Activated naive CD4-positive, alpha-beta T cell treated with anti-CD3 and anti-CD28 coated beads for 36 hours (primary cell): ENCODE measurements around the gene KPTN. TPM values are rescaled to one million over a fixed set of nuclear protein-coding genes. Genes with fewer than 3 reads are reported as not detected.

ENCODE experiments used
- CTCF ChIA-PET: fragments of 350-600 bp; sonication (Branson Sonifier 250); formaldehyde crosslinking; loops from one replicate; lab custom pipeline; 2021; ENCODE audit warnings: antibody characterized with exemption; lab: Charles Lee
- DNase-seq: peaks from one replicate; pipeline ENCODE4 v3.0.0-alpha.2; 2020
- H3K27ac Mint-ChIP-seq: one replicate; pipeline ENCODE4 v1.8.0; 2021; ENCODE audit warnings: mild to moderate bottlenecking, mixed read lengths
- H3K27me3 Mint-ChIP-seq: one replicate; pipeline ENCODE4 v1.8.0; 2021; ENCODE audit warnings: low read depth, mixed read lengths
- H3K36me3 Mint-ChIP-seq: one replicate; pipeline ENCODE4 v1.8.0; 2021; ENCODE audit warnings: low read depth, mixed read lengths
- H3K4me1 Mint-ChIP-seq: one replicate; pipeline ENCODE4 v1.8.0; 2021; ENCODE audit warnings: low read depth, mixed read lengths
- H3K4me3 Mint-ChIP-seq: one replicate; pipeline ENCODE4 v1.8.0; 2021; ENCODE audit warnings: mild to moderate bottlenecking, moderate library complexity, mixed read lengths
- H3K9me3 Mint-ChIP-seq: one replicate; pipeline ENCODE4 v1.8.0; 2021; ENCODE audit warnings: mixed read lengths
- intact Hi-C: fragments of 100-400 bp; cut with micrococcal nuclease; formaldehyde crosslinking; loops from one replicate; pipeline ENCODE4 v1.15.1; 2023
- total RNA-seq, 2 experiments: library from RNA; stranded (reverse); gene quantifications; one replicate each; pipeline ENCODE4 v1.2.3, GENCODE V29; 2021

Gene KPTN
- total RNA-seq, 2 experiments from 2014 or later, result 14.2 to 15.5 TPM

GRCh38 chr19:47514869-47515588 is 31.0 kb upstream of the KPTN start, which contains the start of gene NAPA:
Gene NAPA, minus strand, starts transcription at chr19:47515063. Its CDS starts 123 bp downstream, at chr19:47514940.
- peaks cover 81% of the 10 kb centered on the region for H3K4me1 Mint-ChIP-seq
- peak within 1 kb of the TSS; percentile 98 for H3K4me3 Mint-ChIP-seq
- H3K36me3 Mint-ChIP-seq, result peaks cover 1% of the 10 kb centered on the region
- intact Hi-C loops, result loop anchor here (1.0 to 5.0 kb wide), 9 partner anchors 31 to 807 kb away; partner anchors contain the start of genes DHX34 and KPTN
- H3K9me3 Mint-ChIP-seq, result no peaks in the 10 kb centered on the region
- no peaks in the 10 kb centered on the region for H3K27me3 Mint-ChIP-seq
- CTCF ChIA-PET, result interaction anchor here (0.6 to 3.0 kb wide), 13 partner anchors 9 to 259 kb away, joined by 3 to 20 read pairs (median 3); partner anchors contain the start of genes CCDC9 and KPTN
- peak; percentile 100 for DNase-seq
- H3K27ac Mint-ChIP-seq, result peak within 1 kb of the TSS; percentile 97

GRCh38 chr19:47514151-47514868 is 30.3 kb upstream of the KPTN start:
- DNase-seq, result peak; percentile 17

DNA sequence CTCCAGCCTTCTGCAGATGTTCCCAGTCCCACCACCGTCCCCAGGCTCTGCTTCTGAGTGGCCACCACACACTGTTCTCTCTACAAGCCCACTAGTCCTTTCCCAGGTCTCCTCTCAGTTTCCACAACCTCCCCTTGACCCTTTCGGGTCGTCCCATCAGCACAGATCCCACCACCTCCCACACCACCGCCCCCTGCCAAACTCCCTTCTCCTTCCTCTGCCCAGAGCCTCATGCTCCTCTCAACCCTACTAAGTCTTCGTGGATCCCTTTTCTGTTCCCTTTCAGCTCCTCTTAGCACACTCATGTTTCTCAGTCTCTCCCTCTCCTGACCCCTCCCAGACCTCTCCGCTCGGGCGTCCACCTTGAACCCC is 28.9 kb upstream of the KPTN start:
- Mint-ChIP-seq H3K4me3 (peak overlapping the region; percentile 98), H3K36me3 (peaks cover 1% of the 10 kb centered on the region), H3K27me3 (no peaks in the 10 kb centered on the region), H3K4me1 (peaks cover 74% of the 10 kb centered on the region), H3K27ac (peak overlapping the region; percentile 52), H3K9me3 (no peaks in the 10 kb centered on the region)
- CTCF ChIA-PET, result interaction anchor here (1.8 kb wide), 1 partner anchor 76 kb away, joined by 4 read pairs; no protein-coding TSS in a partner anchor
- no peak for DNase-seq
- intact Hi-C loops, result no loop called here

More at GRCh38 chr19:47514151-47514868, 30.3 kb upstream of the KPTN start:
- intact Hi-C loops, result loop anchor here (2.0 kb wide), 1 partner anchor 184 kb away; no protein-coding TSS in a partner anchor
- H3K4me3 Mint-ChIP-seq, result peak overlapping the region; percentile 98
- no peaks in the 10 kb centered on the region for H3K9me3 Mint-ChIP-seq
- CTCF ChIA-PET, result interaction anchor here (0.6 to 1.8 kb wide), 3 partner anchors 55 to 81 kb away, joined by 3 to 4 read pairs (median 4); no protein-coding TSS in a partner anchor
- peak overlapping the region; percentile 97 for H3K27ac Mint-ChIP-seq
- peaks cover 1% of the 10 kb centered on the region for H3K36me3 Mint-ChIP-seq
- H3K27me3 Mint-ChIP-seq, result no peaks in the 10 kb centered on the region
- H3K4me1 Mint-ChIP-seq, result peaks cover 83% of the 10 kb centered on the region

- CTCF ChIA-PET, result interaction anchor here (1.8 kb wide), 1 partner anchor 76 kb away, joined by 4 read pairs; no protein-coding TSS in a partner anchor
- Mint-ChIP-seq H3K4me1 (peaks cover 69% of the 10 kb centered on the region), H3K36me3 (peaks cover 1% of the 10 kb centered on the region), H3K4me3 (peak overlapping the region; percentile 98), H3K27ac (peak overlapping the region; percentile 52), H3K27me3 (no peaks in the 10 kb centered on the region), H3K9me3 (no peaks in the 10 kb centered on the region)
- DNase-seq, result no peak
- intact Hi-C loops, result no loop called here
Observed at GRCh38 chr19:47512183-47512947, 28.3 kb upstream of the KPTN start.

- H3K4me1 Mint-ChIP-seq, result peaks cover 62% of the 10 kb centered on the region
- intact Hi-C loops, result no loop called here
- CTCF ChIA-PET, result interaction anchor here (0.9 kb wide), 1 partner anchor 195 kb away, joined by 4 read pairs; no protein-coding TSS in a partner anchor
- H3K4me3 Mint-ChIP-seq, result no peak overlapping the region
- no peaks in the 10 kb centered on the region for H3K9me3 Mint-ChIP-seq
- no peaks in the 10 kb centered on the region for H3K27me3 Mint-ChIP-seq
- DNase-seq, result no peak
- no peak overlapping the region for H3K27ac Mint-ChIP-seq
- H3K36me3 Mint-ChIP-seq, result peaks cover 1% of the 10 kb centered on the region
Observed at GRCh38 chr19:47511681-47512080, 27.7 kb upstream of the KPTN start.

DNA sequence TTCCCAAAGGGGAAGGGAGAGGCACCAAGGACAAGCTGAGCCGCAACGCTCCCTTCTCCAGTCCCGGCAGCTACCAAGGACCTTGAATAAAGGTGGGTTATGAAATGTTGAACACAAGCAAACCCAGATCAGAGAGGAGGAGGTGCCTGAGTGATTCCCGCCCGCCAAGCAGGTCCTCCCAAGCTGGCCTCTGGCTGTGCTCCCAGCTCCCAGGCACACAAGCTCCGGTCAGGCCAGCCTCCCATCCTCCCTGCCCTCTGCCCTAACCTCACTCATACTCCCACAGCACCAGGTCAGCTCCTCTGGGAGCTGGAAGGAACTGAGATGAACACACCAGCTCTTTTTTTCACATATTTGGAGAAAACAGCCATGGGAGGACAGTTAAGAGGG is 27.1 kb upstream of the KPTN start:
- DNase-seq, result no peak
- H3K27me3 Mint-ChIP-seq, result no peaks in the 10 kb centered on the region
- peaks cover 1% of the 10 kb centered on the region for H3K36me3 Mint-ChIP-seq
- CTCF ChIA-PET, result interaction anchor here (0.7 to 1.5 kb wide), 3 partner anchors 10 to 196 kb away, joined by 3 to 5 read pairs (median 4); partner anchors contain the start of gene KPTN
- H3K4me3 Mint-ChIP-seq, result no peak overlapping the region
- H3K27ac Mint-ChIP-seq, result no peak overlapping the region
- no peaks in the 10 kb centered on the region for H3K9me3 Mint-ChIP-seq
- H3K4me1 Mint-ChIP-seq, result peaks cover 56% of the 10 kb centered on the region
- intact Hi-C loops, result no loop called here

DNA sequence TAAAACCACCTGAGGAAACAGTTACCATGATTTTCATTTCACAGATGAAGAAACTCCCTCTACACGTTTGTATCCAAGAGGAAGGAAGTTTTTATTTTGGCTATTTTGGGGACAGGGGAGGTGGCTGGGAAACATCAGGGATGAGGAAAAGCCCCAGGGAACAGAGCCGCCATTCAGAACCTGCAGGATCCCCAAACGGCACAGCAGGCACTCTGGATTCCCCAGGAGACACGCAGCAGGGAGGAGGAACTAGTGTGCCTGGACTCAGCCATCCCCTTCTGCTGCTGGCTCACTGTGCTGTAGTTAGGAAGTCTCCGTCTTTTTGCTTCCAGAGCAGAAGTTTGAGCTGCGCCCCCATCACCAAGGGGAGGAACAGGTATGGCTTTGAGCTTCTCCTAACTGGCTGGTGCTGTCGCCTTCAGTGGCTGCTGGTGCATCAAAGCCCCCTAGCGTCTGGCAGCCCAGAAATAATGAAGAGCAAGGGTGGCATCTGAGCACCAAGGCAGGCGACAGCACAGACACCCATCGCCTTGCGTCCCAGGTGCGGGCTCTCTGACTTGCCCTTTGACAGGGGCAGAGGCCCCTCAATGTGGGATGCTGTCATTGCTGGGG is 26.6 kb upstream of the KPTN start:
- peaks cover 52% of the 10 kb centered on the region for H3K4me1 Mint-ChIP-seq
- no peaks in the 10 kb centered on the region for H3K9me3 Mint-ChIP-seq
- CTCF ChIA-PET, result interaction anchor here (0.7 to 1.5 kb wide), 3 partner anchors 10 to 196 kb away, joined by 3 to 5 read pairs (median 4); partner anchors contain the start of gene KPTN
- no peak for DNase-seq
- no peaks in the 10 kb centered on the region for H3K27me3 Mint-ChIP-seq
- intact Hi-C loops, result no loop called here
- H3K27ac Mint-ChIP-seq, result no peak overlapping the region
- H3K4me3 Mint-ChIP-seq, result no peak overlapping the region
- H3K36me3 Mint-ChIP-seq, result peaks cover 1% of the 10 kb centered on the region

GRCh38 chr19:47509973-47510372 is 26.0 kb upstream of the KPTN start:
- H3K9me3 Mint-ChIP-seq, result no peaks in the 10 kb centered on the region
- no peak overlapping the region for H3K4me3 Mint-ChIP-seq
- H3K36me3 Mint-ChIP-seq, result peaks cover 1% of the 10 kb centered on the region
- no peak for DNase-seq
- no peak overlapping the region for H3K27ac Mint-ChIP-seq
- no peaks in the 10 kb centered on the region for H3K27me3 Mint-ChIP-seq
- peaks cover 51% of the 10 kb centered on the region for H3K4me1 Mint-ChIP-seq
- CTCF ChIA-PET, result interaction anchor here (1.5 kb wide), 1 partner anchor 26 kb away, joined by 5 read pairs; the partner anchor contains the start of gene KPTN
- intact Hi-C loops, result no loop called here

DNA sequence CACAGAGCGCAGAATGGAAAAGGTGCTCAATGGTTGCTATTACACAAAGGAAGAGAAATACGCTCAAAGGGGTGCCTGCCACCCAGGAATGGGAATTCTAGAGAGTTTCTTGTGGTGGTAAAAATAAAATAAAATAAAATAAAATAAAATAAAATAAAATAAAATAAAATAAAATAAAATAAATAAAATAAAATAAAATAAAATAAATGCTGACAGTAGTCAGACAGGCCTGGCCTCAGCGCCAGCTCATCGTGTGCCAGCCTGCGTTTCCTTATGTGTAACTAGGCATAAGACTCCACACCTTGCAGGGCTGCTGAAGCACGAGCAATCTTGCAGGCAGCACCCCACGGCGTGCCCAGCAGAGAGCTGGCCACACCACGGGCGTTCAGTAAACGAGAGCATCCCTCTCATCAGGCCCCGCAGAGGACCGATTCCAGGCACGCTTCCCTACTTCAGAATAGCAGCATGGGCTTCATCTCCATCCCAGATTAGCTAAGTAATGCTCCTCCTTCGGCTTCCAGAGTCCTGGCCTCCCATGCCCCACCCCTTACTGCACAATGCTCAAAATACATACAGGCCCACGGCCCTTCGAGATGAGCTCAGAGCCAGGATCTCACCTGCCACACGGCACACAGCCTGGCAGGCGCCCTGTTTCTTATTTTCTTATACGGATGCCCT is 25.3 kb upstream of the KPTN start:
- no peak overlapping the region for H3K4me3 Mint-ChIP-seq
- intact Hi-C loops, result no loop called here
- CTCF ChIA-PET, result no interaction called here
- H3K36me3 Mint-ChIP-seq, result no peaks in the 10 kb centered on the region
- H3K27ac Mint-ChIP-seq, result no peak overlapping the region
- H3K27me3 Mint-ChIP-seq, result no peaks in the 10 kb centered on the region
- no peak for DNase-seq
- no peaks in the 10 kb centered on the region for H3K9me3 Mint-ChIP-seq
- H3K4me1 Mint-ChIP-seq, result peaks cover 48% of the 10 kb centered on the region

GRCh38 chr19:47508721-47509120 is 24.7 kb upstream of the KPTN start:
- Mint-ChIP-seq H3K27me3 (no peaks in the 10 kb centered on the region), H3K9me3 (no peaks in the 10 kb centered on the region), H3K36me3 (no peaks in the 10 kb centered on the region), H3K27ac (no peak overlapping the region), H3K4me1 (peaks cover 42% of the 10 kb centered on the region), H3K4me3 (no peak overlapping the region)
- intact Hi-C loops, result no loop called here
- DNase-seq, result no peak
- CTCF ChIA-PET, result interaction anchor here (0.8 kb wide), 1 partner anchor 25 kb away, joined by 4 read pairs; the partner anchor contains the start of gene KPTN
